SIG-M5 treated with dmso at 0.1 percent for 504 hours (cell line): Measurements from ENCODE around the gene AGBL4.

ENCODE experiments used
- DNase-seq: peaks from one replicate; lab custom pipeline; 2025; ENCODE audit not compliant: unreplicated experiment; lab: John Stamatoyannopoulos, UW

AGBL4 gene

DNA sequence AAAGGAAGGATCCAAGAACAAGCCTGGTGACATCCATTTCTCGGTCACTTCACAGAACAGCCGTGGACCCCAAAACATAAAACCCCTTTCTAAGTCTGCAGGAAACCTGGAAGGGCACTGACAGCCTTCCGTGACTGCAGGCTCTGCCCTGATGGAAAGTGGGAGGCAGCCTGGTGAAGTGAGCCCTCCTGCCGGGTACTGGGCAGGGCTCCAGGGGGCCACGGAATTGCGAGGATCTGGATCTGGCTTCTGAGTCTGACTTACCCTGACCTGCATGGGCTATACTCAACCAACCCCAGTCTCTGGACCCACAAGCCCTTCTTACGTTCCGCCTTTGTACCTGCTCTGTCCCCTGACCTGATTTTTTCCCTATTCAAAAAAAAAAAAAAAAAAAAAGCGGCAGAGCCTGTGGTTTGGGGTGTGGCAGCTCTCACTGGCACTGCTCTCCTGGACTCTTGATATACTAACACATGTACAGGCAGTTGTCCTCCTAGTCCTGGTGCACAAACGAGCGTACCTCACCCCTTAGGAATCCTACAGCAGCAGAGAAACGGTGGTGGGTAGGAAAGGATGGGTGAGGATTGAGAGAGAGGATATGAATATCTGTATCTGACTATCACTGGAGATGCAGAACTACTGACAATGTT lies 1330.0 kb downstream of the AGBL4 start:
- DNase-seq: no peak

GRCh38 chr1:48693180-48693579 lies 1330.6 kb downstream of the AGBL4 start:
- DNase-seq: no peak

- no peak for DNase-seq
Measured at GRCh38 chr1:48692235-48692634, 1331.5 kb downstream of the AGBL4 start.

- DNase-seq: no peak
Measured at GRCh38 chr1:48691429-48692001, 1332.2 kb downstream of the AGBL4 start.

DNA sequence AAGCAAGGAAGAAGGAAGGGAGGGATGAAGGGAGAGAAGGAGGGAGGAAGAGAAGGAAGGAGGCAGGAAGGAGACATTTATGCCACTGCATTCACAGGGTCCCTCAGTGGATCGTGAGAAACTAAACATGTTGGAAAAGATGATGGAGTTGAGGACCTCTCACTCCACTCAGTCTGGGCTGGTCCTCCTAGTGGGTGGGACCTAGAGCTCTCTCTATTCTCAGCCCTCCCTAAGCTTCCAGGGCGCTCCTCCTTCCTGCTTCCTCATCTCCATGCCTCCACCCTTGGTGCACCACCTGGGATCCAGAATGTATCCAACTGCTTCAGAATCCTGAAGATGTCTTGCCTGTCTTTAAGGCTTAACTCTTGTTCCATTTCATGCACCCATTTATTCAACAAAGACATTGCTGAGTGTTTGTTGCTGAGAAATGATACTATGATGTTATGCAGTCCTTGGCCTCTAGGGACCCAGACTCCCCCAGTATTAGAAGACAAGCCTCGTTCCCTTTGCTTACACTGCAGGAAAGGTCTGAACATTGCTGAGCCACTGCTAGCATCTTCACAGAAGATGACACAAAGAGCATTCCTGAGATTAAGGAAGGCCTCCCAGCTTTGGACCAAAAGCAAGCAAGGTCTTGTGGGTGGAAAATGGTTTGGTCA lies 1335.5 kb downstream of the AGBL4 start:
- peak; percentile 44 for DNase-seq

DNA sequence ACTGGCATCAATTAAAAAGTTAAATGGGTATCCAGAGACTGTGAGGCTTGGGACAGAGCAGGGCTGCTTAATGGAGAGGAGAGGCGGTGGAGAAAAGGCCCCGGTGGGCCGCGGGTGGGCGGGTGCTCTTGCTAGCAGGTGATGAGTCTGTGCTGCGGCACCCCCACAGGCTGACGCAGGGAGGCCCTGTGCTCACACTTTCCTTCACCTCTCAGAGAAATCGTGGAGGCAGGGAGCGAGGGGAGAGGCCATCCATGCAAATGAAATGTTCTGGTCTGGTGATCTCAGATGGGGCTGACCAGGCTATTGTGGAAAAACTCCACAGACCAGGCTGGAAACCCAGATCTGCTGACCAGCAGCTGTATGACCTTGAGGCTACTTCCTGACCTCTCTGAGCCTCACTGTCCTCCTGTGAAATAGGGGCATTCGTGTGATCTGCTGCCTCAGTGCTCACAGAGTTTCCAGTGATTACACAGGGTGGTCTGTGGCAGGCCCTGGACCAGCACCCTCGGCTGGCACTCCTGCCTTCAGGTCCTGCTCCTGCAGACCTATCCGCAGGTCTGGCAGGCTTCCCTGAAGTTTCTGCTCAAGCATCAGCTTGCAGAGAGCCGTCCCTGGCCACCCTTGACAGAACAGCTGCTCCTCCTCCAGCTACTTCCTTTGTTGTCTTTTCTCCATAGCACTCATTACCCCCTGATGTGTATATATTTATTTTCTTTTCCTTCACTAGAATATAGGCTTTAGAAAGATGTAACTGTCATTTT lies 1336.3 kb downstream of the AGBL4 start:
- DNase-seq: no peak

GRCh38 chr1:48686159-48686558 lies 1337.6 kb downstream of the AGBL4 start:
- DNase-seq: no peak

DNA sequence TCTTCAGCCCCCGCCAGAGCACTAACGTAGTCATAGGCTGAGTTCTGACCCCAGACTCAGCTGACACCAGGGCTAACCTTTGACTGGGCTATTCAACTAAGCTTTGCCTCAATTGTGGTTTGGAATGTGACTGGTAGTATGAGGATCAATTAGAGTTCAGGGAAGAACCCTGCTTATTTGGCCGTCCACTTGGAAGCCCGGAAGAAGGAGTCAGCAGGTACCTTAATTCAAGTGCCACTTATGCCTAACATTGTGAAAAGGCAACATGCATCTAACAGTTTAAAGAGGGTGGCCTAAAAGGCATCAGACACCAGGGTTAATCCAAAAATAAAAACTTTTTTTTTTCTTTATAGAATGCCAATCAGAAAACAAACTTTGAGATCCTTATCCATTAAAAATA lies 1339.4 kb downstream of the AGBL4 start:
- DNase-seq: no peak

- DNase-seq: no peak
Measured at GRCh38 chr1:48683839-48684238, 1339.9 kb downstream of the AGBL4 start.

- DNase-seq: no peak
Measured at GRCh38 chr1:48681476-48682305, 1342.1 kb downstream of the AGBL4 start.

- no peak for DNase-seq
Measured at GRCh38 chr1:48680411-48681035, 1343.2 kb downstream of the AGBL4 start.

GRCh38 chr1:48679859-48680258 lies 1343.9 kb downstream of the AGBL4 start:
- no peak for DNase-seq

DNA sequence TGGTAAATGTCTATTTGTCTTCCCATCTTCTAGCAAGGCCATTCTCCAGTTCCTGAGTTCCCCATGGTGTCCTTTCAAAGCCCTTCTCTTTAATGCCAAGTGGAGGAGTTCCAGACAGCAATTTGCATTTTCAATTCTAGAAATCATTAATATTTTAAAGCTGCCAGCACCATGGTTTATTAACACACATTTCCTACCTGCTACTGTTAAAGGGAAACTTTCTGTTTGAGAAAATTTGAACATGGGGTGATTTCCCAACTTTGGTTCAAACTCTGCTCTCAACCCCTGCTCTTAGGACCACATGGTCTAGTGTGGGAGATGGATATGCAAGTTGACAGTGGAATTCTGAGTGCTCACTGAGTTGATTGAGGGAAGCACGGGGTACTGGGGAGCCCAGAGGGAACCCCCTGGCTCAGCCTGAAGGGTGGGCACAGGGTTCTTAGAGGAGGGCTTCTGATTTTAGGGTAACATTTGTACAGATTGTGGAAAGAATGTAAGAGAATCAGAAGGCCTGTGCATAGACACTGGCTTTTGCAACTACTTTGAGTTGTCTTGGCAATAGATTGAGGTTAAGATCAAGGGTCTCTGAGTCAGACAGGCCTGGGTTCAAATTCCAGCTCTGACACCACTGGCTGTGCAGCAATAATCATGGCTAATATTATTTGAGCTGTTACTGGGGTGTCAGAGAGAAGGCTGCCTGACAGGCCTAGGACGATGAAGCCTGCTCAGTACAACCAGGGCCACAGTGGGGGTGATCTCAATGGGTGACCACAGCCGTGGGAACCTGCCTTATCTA lies 1344.8 kb downstream of the AGBL4 start:
- DNase-seq: no peak

- peak; percentile 43 for DNase-seq
Measured at GRCh38 chr1:48677306-48678287, 1346.2 kb downstream of the AGBL4 start.

- DNase-seq: no peak
Measured at GRCh38 chr1:48676822-48677221, 1346.9 kb downstream of the AGBL4 start.

DNA sequence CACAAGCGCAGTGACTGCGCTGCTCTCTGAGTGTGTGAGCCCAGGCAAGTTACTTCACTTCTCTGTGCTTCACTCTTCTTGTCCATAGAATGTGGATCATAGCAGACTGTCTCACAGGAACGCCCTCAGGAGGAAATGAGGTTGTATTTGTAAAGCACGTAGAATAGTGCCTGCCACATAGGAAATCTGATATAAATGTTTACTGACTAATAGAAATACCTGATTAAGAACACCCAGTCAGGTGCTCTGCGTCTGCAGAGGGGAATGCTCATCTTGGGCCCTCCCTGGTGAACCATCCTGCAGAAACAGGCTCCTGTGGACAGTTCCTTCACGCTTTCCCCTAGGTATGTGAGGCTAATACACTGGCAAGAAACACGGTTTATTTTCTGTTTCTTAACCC lies 1347.4 kb downstream of the AGBL4 start:
- DNase-seq: no peak

DNA sequence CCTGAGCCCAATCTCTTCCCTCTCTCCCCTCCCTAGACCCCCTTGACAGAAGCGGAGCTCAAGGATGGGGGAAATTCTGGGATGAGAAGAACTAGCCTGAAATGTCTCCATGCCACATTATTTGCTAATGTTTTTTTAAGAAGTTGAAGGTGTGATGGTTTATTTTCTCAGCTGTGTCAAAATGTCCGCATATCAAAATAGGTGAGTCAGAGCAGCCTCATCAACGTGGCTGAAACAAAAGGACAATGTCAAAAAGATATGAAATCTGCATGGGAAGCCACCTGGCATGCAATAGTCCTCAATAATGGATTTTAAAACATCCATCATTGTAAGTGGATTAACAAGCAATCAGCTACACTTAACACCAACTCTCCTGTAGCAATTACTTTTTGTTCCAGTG lies 1348.5 kb downstream of the AGBL4 start:
- DNase-seq: no peak

GRCh38 chr1:48674641-48675040 lies 1349.1 kb downstream of the AGBL4 start:
- DNase-seq: no peak
